GM19397 (cell line): ENCODE results near the gene NOVA2.

Experiments
- ATAC-seq: cut with Tn5 transposase; IDR thresholded peaks from one replicate; pipeline ENCODE4 v1.9.1; 2021; ENCODE audit warnings: mild to moderate bottlenecking, moderate library complexity; ENCODE audit not compliant: unreplicated experiment

NOVA2 gene

DNA sequence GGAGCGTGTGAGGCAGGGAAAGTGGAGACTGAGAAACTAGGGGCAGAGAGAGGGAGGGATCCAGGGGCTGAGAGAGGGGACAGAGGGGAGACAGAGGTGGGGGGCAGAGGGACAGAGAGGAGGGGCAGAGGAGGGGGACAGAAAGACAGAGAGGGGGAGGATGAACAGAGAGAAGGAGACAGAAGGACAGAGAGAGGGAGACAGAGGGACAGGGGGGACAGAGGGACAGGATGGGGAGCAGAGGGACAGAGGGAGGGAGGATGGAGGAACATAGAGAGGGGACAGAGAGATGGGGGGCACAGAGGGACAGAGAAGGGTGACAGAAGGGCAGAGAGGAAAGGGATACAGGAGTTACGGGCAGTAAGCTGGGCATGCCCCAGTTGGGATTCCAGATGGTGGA is 44.4 kb downstream of the NOVA2 start:
- ATAC-seq = no peak

DNA sequence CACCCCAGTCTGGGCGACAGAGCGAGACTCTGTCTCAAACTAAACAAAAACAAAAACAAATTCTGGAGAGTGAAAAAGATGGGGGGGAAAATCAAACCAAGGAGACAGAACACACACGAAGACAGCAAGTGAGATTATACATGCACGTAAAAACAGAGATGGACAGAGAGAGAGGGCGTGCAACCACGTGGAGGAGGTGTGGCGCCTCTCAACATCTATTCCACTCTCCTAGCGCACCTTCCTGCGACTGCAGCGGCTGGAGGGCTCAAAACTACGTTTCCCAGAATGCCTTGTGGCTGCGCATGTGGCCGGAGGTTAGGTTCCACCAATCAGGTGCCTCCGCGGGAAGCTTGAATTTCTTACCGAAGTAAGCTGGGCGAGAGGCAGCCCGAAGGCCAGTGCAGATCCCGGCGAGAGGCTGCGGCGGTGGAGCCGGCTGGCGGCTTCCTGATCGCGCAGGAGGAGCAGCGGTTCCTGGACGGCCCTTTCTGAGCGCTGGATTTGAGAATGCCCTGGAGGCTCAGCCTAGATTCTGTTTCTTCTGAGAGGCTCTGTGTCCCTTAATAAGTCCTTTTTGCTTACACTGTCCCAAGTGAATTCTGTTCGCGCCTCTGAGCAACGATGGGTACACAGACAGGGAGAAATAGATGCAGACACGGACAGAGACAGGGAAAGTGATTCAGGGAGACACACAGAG is 46.0 kb downstream of the NOVA2 start:
- peak; percentile 78 for ATAC-seq

DNA sequence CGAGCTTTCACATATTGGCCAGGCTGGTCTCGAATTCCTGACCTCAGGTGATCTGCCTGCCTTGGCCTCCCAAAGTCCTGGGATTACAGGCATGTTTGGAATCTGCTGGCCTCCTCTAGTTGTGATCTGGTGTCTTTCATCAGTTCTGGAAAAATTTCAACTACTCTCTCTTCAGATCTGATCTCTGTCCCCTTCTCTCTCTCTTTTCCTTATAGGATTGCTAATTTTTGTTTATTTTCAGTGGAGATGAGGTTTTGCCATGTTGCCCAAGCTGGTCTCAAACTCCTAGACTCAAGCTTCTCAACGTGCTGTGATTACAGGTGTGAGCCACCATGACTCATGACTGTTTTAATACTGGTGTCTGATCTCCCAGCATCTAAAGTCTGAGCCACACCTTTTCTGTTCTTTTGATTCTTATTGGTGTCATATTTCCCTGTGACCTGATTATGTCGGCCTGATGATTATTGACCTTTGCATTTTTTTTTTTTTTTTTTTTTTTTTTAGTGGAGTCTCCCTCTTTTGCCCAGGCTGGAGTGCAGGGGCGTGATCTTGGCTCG is 48.7 kb downstream of the NOVA2 start:
- no peak for ATAC-seq

DNA sequence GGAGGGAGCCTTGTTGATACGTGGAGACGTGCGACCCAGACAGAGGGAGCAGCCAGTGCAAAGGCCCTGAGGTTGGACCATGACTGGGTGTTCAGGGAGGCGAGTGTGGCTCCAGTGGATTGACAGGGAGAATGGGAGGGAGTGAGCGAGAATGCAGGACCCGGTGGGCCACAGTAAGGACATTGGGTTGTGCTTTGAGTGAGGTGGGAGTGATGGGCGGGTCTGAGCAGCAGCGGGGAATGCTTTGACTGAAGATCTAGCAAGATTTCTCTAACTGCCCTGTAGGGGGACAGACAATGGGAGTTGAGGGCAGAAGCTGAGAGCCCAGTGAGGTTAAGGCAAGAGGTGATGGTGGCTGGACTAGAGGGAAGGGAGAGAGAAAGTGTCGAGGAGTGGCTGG is 51.4 kb downstream of the NOVA2 start:
- no peak for ATAC-seq

DNA sequence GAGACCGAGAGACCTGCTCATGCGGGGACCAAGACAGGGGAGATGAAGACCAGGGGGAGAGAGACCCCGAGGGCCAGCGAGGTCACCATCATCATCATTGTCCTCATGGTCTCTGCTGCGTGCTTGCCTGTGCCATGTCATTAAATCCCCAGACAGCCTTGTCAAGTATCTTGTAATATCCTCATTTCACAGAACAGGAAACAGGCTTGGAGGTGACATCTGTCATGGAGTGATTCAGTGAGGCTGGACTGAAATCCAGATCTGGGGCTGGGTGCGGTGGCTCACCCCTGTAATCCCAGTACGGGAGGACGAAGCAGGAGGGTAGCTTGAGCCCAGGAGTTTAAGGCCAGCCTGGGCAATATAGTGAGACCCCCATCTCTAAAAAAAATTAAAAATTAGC is 53.2 kb downstream of the NOVA2 start:
- ATAC-seq = no peak

DNA sequence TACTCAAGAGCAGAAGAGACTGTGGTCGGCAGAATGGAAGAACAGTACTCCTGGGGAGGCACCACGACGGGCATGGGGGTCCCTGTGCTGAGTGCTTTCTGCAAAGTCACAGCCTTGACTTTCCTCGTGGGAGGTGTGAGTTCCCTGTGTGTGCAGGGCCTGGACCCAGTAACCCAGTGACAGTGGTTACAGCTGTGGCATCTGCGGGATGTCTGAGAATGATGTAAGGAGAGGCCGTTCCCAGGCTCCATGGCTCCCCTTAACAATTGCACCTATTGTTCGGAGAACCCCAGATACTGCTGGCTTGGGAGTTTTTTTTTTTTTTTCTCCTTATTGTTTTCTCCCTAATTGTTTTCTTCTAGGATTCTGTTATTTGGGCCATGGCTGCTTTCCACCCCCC is 54.0 kb downstream of the NOVA2 start:
- no peak for ATAC-seq

DNA sequence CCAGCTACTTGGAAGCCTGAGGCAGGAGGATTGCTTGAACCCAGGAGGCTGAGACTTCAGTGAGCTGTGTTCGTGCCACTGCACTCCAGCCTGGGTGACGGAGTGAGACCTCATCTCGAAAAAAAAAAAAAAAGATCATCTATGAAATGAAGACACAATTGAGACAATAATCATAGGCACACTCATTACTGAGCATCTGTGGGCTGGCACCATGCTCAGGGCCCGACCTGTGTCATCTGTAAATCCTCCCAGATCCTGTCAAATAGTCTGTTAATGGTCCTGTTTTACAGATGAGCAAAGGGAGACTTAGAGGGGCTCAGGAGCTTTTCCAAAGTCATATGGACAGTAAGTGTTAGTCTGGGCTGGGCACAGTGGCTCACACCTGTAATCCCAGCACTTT is 54.9 kb downstream of the NOVA2 start:
- no peak for ATAC-seq

DNA sequence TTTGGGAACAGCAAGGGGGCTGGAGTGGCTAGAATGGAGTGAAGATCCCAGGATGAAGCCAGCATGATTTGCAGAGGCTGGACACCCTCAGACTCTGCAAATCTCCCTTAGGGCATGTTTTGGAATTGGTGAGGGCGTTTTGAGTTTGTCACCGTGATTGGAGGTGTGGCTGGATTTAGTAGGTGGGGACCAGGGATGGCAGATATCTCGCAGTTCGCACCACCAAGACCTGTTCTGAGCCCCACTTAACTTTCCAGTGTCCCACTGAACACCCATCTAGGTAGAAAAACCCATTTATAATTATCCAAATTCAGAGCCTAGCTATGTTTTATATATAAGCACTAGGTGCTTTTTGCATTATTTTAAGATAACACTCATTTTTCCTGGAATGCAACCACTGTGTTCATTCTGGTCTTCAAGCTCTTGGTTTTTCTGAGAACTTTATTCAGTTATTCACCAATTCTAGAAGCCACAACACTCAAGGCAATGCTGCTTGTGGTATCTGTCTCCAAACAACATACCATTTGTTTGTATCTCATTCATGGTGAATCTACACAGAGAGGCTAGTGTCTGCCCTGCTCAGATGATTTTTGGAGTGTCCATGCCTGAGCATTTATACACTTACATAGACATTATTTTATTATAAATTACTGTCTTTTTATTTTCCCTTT is 56.1 kb downstream of the NOVA2 start:
- no peak for ATAC-seq

DNA sequence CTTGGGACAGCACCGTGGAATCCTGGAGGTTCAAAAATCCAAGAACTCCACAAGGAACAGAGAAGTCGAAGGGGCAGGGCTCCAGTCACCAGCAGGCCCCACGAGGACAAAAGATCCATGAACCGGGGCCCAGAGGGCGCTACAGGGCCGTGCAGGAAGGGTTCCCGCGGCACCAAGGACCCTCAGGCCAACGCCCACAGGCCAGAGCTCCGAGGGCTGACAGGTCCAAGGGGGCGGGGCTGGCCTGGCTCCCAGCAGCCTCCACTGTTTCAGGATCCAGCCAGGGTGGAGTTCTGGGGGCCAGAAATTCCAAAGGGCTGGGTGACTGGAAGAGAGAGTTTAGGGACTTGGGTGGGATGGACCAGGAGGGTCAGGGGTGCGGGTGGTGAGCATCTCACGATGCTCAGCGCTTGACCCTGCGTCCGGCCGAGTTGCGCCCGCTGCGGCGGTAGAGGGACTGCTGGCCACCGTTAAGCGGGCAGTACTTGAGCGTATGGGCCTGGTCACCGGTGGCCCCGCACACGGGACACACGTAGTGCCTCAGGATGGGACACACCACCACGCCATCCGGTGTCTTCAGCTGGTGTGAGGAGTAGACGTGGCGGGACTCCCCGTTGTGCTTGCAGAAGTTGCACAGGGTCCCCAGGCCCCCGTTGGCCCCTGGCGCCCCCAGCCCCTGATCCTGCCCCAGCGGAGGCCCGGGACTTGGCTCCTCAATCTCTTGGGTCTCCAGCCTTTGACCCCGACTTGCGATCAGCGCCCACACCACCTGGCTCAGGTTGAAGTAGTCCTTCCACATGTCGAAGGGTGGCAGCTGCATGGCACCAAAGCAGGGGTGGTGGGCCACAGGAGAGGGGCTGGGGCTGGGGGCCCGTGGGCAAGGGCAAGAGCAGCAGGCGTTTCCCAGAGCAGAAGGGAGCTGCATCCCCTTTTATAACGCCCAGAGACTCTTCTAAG is 59.5 kb downstream of the NOVA2 start, which contains the start of gene NANOS2:
Gene NANOS2, minus strand, starts transcription at position 905 of the 957 bp plus-strand sequence. Its CDS starts 85 bp downstream, at position 820.
- ATAC-seq = no peak

DNA sequence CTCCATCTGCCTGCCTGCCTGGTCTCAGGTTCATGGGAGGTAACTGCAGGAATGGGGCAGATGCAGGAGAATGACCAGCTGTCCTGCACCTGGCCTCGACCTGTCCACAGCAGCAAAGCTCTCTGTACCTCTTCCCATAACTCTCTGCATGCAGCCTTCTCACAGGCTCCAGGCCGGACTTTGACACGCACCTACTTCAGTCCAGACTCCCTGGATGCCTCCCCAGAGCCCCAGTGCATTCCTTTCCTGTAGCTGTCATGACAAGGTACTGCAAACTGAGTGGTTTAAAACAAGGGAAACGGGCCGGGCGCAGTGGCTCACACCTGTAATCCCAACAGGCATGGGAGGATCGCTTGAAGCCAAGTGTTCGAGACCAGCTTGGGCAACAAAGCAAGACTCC is 62.4 kb downstream of the NOVA2 start:
- no peak for ATAC-seq

DNA sequence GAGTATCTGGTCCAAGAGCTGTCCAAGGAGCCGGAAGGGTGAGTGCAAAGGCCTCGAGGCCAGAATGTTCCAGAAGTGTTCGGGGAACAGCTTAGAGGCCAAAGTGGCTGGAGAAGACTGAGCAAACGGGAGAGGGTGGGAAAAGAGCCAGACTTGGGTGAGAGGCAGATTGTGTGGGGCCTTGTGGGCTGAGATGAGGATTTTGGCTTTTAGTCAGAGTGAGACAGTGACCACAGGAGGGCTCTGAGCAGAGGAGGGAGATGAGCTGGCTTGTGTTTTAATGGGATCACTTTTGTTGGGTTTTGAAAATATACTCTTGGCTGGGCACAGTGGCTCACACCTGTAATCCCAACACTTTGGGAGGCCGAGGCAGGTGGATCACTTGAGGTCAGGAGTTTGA is 64.7 kb downstream of the NOVA2 start:
- ATAC-seq = no peak

DNA sequence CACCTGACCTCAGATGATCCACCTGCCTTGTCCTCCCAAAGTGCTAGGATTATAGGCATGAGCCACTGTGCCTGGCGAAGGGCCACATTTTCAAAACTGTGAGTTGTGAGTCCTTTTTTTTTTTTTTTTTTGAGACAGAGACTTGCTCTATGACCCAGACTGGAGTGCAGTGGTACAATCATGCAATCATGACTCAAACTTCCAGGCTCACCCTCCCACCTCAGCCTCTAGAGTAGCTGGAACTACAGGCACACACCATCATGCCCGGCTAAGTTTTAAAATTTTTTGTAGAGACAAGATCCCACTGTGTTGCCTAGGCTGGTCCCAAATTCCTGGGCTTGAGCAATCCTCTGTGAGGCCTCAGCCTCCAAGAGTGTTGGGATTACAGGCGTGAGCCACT is 67.4 kb downstream of the NOVA2 start:
- ATAC-seq = no peak

DNA sequence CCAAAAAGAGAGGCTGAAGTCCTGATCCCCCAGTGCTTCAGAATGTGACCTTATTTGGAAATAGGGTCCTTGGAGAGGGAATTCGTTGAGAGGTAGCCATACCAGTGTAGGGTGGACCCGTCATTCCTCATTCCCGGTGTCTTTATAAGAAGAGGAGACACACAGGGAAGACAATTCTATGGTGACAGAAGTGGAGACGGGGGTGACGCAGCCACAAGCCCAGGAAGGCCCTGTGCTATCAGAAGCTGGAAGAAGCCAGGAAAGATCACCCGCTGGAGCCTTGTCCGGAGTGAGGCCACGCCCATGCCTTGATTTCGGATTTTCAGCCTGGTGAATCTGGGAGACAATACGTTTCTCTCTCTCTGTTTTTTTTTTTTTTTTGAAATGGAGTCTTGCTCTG is 68.7 kb downstream of the NOVA2 start:
- no peak for ATAC-seq

DNA sequence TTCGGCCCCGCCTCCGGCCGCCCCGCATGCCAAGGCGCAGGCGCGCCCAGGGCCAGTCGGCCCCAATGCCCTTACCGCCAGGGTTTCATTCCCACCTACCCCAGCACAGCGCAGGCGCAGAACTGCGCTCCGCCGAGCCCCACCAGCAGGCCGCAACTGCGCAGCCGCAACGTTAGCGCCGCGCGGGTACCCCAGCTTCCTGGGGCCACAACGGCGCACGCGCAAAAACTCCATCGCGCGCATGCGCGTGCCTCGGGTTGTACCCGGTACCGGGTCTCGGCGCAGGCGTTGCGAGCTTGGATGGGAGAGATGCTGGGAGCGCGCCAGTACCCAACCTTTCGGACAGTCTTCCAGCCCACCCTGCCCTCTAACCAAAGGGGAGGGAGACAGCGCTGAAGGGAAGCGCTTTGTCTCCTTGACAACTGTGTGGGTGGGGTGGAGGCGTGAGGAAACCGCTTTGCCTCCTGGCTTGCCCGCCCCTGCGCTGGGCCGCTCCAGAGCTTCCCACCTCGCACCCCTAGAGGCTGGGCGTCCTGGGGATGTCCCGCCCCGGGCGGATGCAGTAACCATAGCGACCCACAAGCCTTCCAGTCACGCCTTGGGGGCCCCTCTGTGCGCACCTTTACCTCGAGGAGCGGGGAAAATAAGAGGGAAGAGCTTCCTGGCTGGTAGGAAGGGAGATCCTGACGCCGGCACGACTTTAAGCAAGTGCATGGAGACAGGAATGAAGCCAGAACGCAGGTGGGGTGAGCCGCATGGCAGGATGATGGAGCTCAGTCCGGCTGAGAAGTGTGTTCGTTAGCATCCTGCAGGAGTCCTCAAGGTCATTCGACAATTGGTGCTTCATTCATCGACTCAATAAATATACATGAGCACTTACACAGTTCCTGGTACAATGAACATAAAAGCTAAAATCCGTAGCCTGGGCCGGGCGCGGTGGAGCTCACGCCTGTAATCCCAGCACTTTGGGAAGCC is 70.7 kb downstream of the NOVA2 start:
- ATAC-seq = peak; percentile 89

DNA sequence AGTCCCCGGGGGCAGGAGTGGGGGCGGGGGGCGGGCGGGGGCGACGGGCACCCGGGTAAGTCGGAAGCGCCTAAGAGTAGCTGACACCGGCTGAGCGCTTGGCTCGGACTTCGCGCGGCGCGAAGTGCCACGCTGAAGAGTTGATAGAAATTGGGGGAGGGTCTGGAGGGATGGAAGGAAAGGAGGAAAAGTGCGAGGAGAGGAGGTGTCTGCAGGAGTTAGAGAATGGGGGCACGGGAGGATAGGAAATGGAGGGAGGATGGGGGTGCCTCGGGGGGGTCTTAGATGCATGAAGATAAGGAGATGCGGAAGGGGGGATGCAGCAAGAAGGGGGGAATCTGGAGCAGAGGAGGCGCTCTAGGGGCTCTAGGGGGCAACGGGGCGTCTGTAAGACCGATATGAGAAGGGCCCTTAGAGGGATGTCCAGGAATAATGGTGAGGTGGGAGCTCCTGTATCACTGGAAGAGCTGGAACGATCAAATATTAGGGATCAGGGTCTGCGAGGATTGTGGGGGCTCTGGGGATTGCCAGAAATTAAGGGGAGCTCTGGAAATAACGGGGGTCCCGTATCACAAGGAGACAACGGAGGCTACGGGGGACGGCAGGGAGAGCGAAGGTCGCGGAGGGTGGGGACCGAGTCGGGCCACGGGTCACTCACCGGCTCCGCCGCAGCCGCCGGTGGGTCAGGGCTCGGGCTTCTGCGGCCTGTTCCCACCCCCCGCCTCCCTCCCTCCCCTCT is 71.6 kb downstream of the NOVA2 start, which contains the start of gene MYPOP:
Gene MYPOP, minus strand, starts transcription at position 702 of the 739 bp plus-strand sequence. CDS start 840 bp downstream, outside the sequence.
- ATAC-seq = no peak

DNA sequence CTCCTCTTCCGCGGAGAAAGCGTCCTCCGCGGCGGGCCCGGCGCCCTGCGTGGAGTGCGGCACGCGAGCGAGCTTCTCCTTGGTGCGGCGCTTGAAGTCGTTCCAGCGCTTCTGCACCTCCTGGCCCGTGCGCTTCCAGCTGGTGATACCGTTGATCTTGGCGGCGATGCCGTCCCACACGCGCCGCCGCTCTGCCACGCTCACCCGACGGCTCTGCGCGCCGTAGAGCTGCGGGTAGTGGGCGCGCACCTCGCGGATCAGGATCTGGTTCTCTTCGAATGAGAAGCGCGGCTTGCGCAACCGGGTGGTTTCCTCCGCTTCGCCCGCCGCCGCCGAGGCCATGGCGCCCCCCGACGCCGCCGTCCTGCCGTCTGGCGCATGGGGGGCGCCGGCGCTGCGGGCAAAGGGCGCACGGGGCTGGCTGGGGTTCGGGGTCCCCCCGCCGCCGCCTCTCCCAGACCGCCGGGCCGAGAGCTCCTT is 72.2 kb downstream of the NOVA2 start:
- ATAC-seq = no peak

DNA sequence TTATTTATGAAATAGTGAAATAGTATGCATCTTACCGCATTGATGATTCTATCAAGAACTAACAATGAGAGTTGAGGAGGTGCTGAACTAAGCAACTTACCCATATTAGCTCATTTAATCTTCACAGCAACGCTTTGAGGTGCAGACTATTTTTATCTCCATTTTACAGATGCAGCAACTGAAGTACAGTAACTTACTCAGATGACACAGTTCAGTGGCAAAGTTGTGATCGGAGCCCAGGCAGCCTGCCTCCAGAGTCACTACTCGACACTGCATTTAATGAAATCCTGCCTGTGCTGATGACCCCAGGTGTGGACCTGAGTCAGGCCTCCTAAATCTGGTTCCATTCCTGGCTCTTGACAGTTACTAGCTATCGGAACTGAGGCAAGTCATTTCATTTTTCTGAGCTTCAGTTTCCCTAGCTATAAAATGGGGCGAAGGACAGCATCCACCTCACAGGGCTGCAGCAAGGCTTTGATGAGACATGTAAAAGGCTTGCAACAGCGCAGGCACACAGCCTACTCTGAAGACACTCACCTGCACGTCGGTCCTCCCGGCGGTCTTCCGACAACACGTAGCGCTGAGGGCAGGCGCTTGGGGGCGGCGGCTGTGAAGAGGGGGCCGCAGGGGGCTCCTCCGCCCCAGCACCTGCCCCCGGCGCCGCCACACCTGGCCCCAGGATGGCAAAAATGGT is 72.8 kb downstream of the NOVA2 start:
- no peak for ATAC-seq

DNA sequence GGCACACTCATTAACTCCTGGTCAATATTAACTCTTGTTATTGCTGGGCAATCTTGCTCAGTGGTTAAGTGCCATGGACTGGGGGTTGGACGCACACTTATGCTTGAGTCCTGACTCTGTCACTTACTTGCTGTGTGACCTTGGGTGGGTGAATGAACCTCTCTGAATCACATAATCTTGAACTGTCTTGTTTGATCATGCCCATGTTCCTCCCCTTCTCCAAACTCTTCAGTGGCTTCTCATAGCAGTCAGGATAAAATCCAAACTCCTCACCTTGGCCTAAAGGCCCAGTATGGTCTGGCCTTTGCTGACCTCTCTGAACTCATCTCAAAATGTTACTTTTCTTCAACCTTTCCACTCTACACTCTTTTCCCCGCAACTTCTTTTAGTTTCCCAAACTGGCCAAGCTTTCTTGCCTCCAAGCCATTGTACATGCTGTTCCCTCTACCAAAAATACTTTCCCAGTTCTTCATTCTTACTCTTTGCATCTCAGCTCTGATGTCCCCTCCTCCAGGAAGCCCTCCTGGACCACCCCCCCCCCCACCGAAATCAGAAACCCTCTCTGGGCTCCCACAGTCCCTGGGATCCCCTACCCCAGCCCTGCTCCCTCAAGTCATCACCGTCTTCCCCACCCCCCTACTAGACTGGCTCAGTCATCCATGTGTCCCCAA is 73.6 kb downstream of the NOVA2 start:
- ATAC-seq = no peak
